Measurements from ENCODE around the gene NRG2.

GRCh38 chr5:140018517-140018916, 24.6 kb downstream of the NRG2 start:
- TF ChIP-seq CTCF (IDR thresholded peaks at IDR 0.05) (no peak), POLR2A (IDR thresholded peaks at IDR 0.05) (no peak), EP300 (IDR thresholded peaks at IDR 0.05) (no peak)

Data from ovary (tissue), 3 donors.